Mesendoderm (in vitro differentiated cells): Measurements from ENCODE around the gene NRL.

Experiments
- DNase-seq: peaks from one replicate; pipeline ENCODE4 v3.0.0; 2013
- H2AK5ac ChIP-seq: 2 replicates; pipeline ENCODE4 v1.6.1; 2013; ENCODE audit warnings: low read length, inconsistent platforms
- H2BK120ac ChIP-seq: 2 replicates; pipeline ENCODE4 v1.6.1; 2013; ENCODE audit warnings: low read depth, mild to moderate bottlenecking, low read length, moderate library complexity, mixed read lengths
- H2BK15ac ChIP-seq: replicated peaks from 2 replicates; pipeline ENCODE4 v1.6.1; 2013; ENCODE audit warnings: low read depth, mild to moderate bottlenecking, moderate library complexity
- H2BK5ac ChIP-seq: 2 replicates; pipeline ENCODE4 v1.6.1; 2013; ENCODE audit warnings: low read length, inconsistent platforms
- H3K18ac ChIP-seq: 2 replicates; pipeline ENCODE4 v1.6.1; 2013; ENCODE audit warnings: mild to moderate bottlenecking, low read length, mixed read lengths
- H3K23ac ChIP-seq: one replicate; pipeline ENCODE4 v1.6.1; 2013; ENCODE audit warnings: low read length
- H3K27ac ChIP-seq: 2 replicates; pipeline ENCODE4 v1.5.1; 2013; ENCODE audit warnings: low read depth, mild to moderate bottlenecking, inconsistent platforms, low read length, moderate library complexity
- H3K27me3 ChIP-seq: 2 replicates; pipeline ENCODE4 v1.6.1; 2013; ENCODE audit warnings: low read length, control low read depth, mild to moderate bottlenecking, inconsistent platforms; ENCODE audit not compliant: insufficient read depth, poor library complexity
- H3K36me3 ChIP-seq: 2 replicates; pipeline ENCODE4 v1.6.1; 2013; ENCODE audit warnings: low read length, inconsistent platforms; ENCODE audit not compliant: control insufficient read depth, insufficient read depth
- H3K4ac ChIP-seq: one replicate; pipeline ENCODE4 v1.6.1; 2013; ENCODE audit warnings: low read depth, mild to moderate bottlenecking, low read length, moderate library complexity
- H3K4me1 ChIP-seq: 2 replicates; pipeline ENCODE4 v1.6.1; 2013; ENCODE audit warnings: low read depth, low read length, inconsistent platforms; ENCODE audit not compliant: control insufficient read depth
- H3K4me2 ChIP-seq: 2 replicates; pipeline ENCODE4 v1.6.1; 2013; ENCODE audit warnings: low read length
- H3K4me3 ChIP-seq: 2 replicates; pipeline ENCODE4 v1.5.1; 2013; ENCODE audit warnings: mild to moderate bottlenecking, low read length
- H3K56ac ChIP-seq: one replicate; pipeline ENCODE4 v1.6.1; 2013; ENCODE audit warnings: low read length
- H3K79me1 ChIP-seq: 2 replicates; pipeline ENCODE4 v1.6.1; 2013; ENCODE audit warnings: low read length, inconsistent platforms
- H3K79me2 ChIP-seq: 2 replicates; pipeline ENCODE4 v1.6.1; 2013; ENCODE audit warnings: mild to moderate bottlenecking, low read length; ENCODE audit not compliant: control insufficient read depth, insufficient read depth
- H3K9ac ChIP-seq: 2 replicates; pipeline ENCODE4 v1.6.1; 2013; ENCODE audit warnings: low read length, inconsistent platforms
- H4K5ac ChIP-seq: one replicate; pipeline ENCODE4 v1.6.1; 2013; ENCODE audit warnings: low read length
- H4K8ac ChIP-seq: one replicate; pipeline ENCODE4 v1.6.1; 2013; ENCODE audit warnings: low read depth, mild to moderate bottlenecking, control low read depth, low read length, moderate library complexity
- WGBS: extraction: QIAGEN DNeasy Blood & Tissue Kit; methylation state at CpG from one replicate; pipeline ENCODE4 v1.1.7; 2013; ENCODE audit warnings: low lambda C conversion rate, missing lambda C conversion rate; ENCODE audit not compliant: insufficient coverage; ENCODE audit errors: extremely low coverage; 5-methylcytosine and 5-hydroxymethylcytosine counted together

The NRL gene

DNA sequence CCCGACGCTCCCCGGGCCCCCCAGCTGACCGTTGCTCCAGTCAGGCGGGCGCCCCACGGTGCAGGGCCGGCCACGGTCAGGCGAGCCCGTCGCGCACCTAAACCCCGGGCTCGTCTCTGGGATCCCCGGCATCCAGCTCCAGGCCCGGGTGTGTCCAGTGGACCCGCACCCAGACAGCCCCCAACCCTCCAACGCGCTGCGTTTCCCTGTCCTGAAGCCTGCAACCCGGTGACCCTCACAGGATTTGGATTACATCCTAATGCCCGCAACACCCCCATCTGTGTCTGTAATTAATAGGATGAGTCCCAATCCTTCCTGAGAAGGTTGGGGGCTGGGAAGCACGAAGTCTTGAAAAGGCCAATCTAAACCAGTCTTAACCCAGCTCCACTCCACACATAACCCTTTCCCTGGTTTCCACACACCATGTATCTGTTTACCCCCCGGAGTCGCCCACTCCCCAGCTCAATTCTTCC, 33.0 kb downstream of the NRL start:
- H3K4me3 ChIP-seq: no peak overlapping the region
- H3K9ac ChIP-seq: peak overlapping the region; percentile 57
- WGBS: no CpG with 5 or more reads among the region's 26 CpGs
- H2BK15ac ChIP-seq: no peak overlapping the region
- H3K23ac ChIP-seq: peak overlapping the region; percentile 29
- H4K8ac ChIP-seq: no peak overlapping the region
- H3K18ac ChIP-seq: peak overlapping the region; percentile 43
- no peak overlapping the region for H3K4ac ChIP-seq
- H3K79me2 ChIP-seq: no peaks in the 10 kb centered on the region
- peak overlapping the region; percentile 92 for H3K56ac ChIP-seq
- no peaks in the 10 kb centered on the region for H3K27me3 ChIP-seq
- no peak overlapping the region for H4K5ac ChIP-seq
- peaks cover 9% of the 10 kb centered on the region for H3K4me1 ChIP-seq
- DNase-seq: peak; percentile 23
- no peak overlapping the region for H2BK5ac ChIP-seq
- no peak overlapping the region for H2AK5ac ChIP-seq
- no peaks in the 10 kb centered on the region for H3K79me1 ChIP-seq
- no peaks in the 10 kb centered on the region for H3K36me3 ChIP-seq
- H3K27ac ChIP-seq: no peak overlapping the region
- H3K4me2 ChIP-seq: peak overlapping the region; percentile 35
- no peak overlapping the region for H2BK120ac ChIP-seq

DNA sequence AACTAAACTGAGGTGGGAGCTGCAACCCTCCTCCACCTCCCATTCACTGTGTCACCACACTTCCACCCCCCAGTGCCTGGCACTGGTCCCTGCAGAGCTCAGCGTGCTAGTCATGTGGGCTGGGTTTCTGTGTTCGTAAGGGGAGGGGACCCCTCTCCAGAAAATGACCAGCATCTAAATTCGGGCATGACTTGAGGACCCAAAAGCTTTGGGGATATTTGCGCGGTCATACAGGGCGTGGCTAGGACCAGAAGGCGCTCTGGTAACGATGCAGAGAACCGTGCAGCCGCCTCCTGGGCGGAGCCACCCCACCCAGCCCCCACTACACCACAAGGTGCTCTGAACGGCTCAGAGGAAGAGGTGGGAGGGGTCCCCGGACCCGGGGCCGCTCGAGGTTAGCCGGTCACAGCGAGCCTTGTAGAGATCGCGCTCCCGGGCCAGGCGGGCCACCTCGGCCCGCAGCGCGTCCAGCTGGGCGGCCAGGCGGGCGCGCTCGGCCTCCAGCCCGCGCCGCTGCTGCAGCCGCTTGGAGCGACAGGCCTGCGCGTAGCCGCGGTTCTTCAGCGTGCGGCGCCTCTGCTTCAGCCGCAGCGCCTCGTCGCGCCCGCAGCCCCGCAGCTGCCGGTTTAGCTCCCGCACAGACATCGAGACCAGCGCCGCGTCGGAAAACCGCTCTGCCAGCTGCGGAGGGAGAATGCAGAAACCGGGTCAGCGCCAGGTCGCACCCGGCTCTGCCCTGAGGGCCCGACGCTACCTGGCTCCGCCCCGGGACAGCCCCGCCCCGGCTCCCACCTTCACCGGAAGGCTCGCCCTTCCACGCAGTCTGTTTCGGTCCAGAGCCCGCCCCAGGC, 33.6 kb downstream of the NRL start:
- H3K4me2 ChIP-seq: peak overlapping the region; percentile 85
- peak overlapping the region; percentile 44 for H3K4ac ChIP-seq
- no peak overlapping the region for H3K23ac ChIP-seq
- no peak overlapping the region for H2BK15ac ChIP-seq
- H3K18ac ChIP-seq: peak overlapping the region; percentile 43
- H4K5ac ChIP-seq: no peak overlapping the region
- H2AK5ac ChIP-seq: no peak overlapping the region
- no peaks in the 10 kb centered on the region for H3K79me1 ChIP-seq
- no peaks in the 10 kb centered on the region for H3K36me3 ChIP-seq
- H2BK120ac ChIP-seq: no peak overlapping the region
- H3K27ac ChIP-seq: no peak overlapping the region
- no peak overlapping the region for H4K8ac ChIP-seq
- H3K79me2 ChIP-seq: no peaks in the 10 kb centered on the region
- peak overlapping the region; percentile 81 for H3K9ac ChIP-seq
- peak; percentile 63 for DNase-seq
- peaks cover 9% of the 10 kb centered on the region for H3K4me1 ChIP-seq
- no CpG with 5 or more reads among the region's 74 CpGs for WGBS
- no peak overlapping the region for H2BK5ac ChIP-seq
- H3K27me3 ChIP-seq: no peaks in the 10 kb centered on the region
- peak overlapping the region; percentile 48 for H3K4me3 ChIP-seq
- peak overlapping the region; percentile 92 for H3K56ac ChIP-seq

DNA sequence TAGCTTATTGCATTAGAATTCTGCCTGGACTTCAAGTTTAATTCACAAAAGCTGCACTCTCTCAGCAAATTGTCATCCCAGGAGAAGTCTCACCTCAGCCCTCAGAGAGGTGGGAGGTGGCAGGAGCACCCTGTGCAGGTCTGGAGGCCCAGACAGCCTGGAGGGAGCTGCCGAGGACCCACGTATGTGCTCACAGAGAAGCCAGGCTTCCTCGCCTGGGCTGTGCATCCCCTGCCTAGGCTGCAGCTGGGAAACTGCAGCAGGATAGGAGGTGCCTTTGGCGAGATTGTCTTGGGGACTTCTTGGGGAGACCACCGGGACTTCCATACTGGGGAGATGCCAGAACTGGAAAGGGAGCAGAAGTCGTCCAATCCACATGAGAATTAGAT, 34.6 kb downstream of the NRL start:
- Histone ChIP-seq H4K8ac (no peak overlapping the region), H3K4me1 (peaks cover 9% of the 10 kb centered on the region), H4K5ac (no peak overlapping the region), H2BK15ac (no peak overlapping the region), H3K27ac (no peak overlapping the region), H3K23ac (no peak overlapping the region), H2AK5ac (no peak overlapping the region), H3K9ac (no peak overlapping the region), H3K4me2 (no peak overlapping the region), H3K4me3 (no peak overlapping the region), H3K18ac (no peak overlapping the region), H3K79me1 (no peaks in the 10 kb centered on the region), H3K36me3 (no peaks in the 10 kb centered on the region), H3K27me3 (no peaks in the 10 kb centered on the region), H3K79me2 (no peaks in the 10 kb centered on the region), H2BK120ac (no peak overlapping the region), H2BK5ac (no peak overlapping the region), H3K56ac (no peak overlapping the region), H3K4ac (no peak overlapping the region)
- no peak for DNase-seq
- no CpG with 5 or more reads among the region's 6 CpGs for WGBS

DNA sequence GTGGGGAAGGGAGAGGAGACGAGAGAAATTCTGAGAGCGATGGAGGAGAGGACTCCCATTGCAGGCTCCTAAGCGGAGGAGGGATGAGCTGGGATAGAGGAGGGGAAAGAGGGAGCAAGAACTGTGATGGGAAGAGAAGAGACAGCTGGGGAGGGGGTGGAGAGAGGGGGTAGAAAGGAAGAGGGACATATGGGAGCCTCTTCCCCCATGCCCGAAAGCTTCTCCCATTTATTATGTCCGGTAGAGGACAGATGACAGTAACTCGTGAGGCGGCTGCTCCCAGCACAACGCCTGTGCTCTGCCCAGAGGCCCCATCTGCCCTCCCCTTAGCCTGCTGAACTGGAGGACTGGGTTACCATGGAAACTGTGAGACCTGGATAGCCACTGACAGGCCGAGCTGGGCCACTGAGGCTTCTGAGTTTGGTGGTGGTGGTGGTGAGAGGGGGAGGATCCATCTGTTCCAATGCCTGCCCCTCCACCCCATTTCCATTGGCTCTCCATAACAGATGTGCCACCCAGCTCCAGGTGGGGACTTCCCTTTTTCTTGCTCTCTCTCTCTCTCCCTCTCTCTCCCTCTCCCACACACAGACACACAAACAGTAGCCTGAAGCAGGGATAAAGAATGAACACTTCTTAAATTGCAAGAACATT, 35.1 kb downstream of the NRL start:
- peaks cover 9% of the 10 kb centered on the region for H3K4me1 ChIP-seq
- no peak overlapping the region for H2BK15ac ChIP-seq
- H3K56ac ChIP-seq: no peak overlapping the region
- no peaks in the 10 kb centered on the region for H3K79me1 ChIP-seq
- H4K8ac ChIP-seq: no peak overlapping the region
- no peaks in the 10 kb centered on the region for H3K27me3 ChIP-seq
- H3K23ac ChIP-seq: no peak overlapping the region
- no peak overlapping the region for H3K4me3 ChIP-seq
- WGBS: no CpG with 5 or more reads among the region's 9 CpGs
- H2BK120ac ChIP-seq: no peak overlapping the region
- no peaks in the 10 kb centered on the region for H3K79me2 ChIP-seq
- H4K5ac ChIP-seq: no peak overlapping the region
- no peak overlapping the region for H3K4ac ChIP-seq
- no peak overlapping the region for H3K9ac ChIP-seq
- DNase-seq: peak; percentile 81
- no peak overlapping the region for H2AK5ac ChIP-seq
- no peak overlapping the region for H3K4me2 ChIP-seq
- no peak overlapping the region for H3K27ac ChIP-seq
- no peak overlapping the region for H2BK5ac ChIP-seq
- H3K36me3 ChIP-seq: no peaks in the 10 kb centered on the region
- H3K18ac ChIP-seq: no peak overlapping the region

DNA sequence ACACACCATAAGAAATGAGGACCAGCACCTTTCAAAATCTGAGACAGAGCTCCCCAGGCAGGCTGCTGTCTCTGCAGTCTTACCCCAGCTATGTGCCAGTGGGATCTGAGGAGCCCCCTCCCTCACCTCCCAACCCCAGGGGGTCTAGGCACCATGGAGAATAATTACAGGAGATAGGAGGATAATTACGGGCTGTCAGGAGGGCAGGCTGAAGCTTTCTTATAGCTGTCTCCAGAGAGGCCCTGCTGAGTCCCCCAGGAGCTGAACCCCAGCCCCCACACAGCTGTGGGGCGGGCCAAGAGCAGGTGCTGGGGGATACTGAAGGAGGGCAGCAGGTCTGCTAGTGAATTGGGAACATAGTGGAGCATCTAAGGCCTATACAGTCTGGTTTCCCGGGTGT, 36.6 kb downstream of the NRL start:
- H3K36me3 ChIP-seq: no peaks in the 10 kb centered on the region
- H4K8ac ChIP-seq: no peak overlapping the region
- H3K9ac ChIP-seq: no peak overlapping the region
- no peak overlapping the region for H2BK5ac ChIP-seq
- no peak overlapping the region for H3K18ac ChIP-seq
- H3K79me2 ChIP-seq: no peaks in the 10 kb centered on the region
- WGBS: no CpG with 5 or more reads among the region's 3 CpGs
- H3K27me3 ChIP-seq: no peaks in the 10 kb centered on the region
- H3K4ac ChIP-seq: no peak overlapping the region
- H3K27ac ChIP-seq: no peak overlapping the region
- H3K4me1 ChIP-seq: peaks cover 9% of the 10 kb centered on the region
- H4K5ac ChIP-seq: no peak overlapping the region
- H3K79me1 ChIP-seq: no peaks in the 10 kb centered on the region
- DNase-seq: peak; percentile 18
- H2BK120ac ChIP-seq: no peak overlapping the region
- no peak overlapping the region for H3K4me3 ChIP-seq
- H2AK5ac ChIP-seq: no peak overlapping the region
- no peak overlapping the region for H3K56ac ChIP-seq
- no peak overlapping the region for H2BK15ac ChIP-seq
- H3K4me2 ChIP-seq: no peak overlapping the region
- H3K23ac ChIP-seq: no peak overlapping the region
